ENCODE data around the gene HOXA6. TPM values are rescaled to one million over a fixed set of nuclear protein-coding genes. Genes with fewer than 3 reads are reported as not detected.
A peak's percentile ranks its signal among the peaks of the same experiment; 100 is the strongest.

The HOXA6 gene
- total and polyA plus RNA-seq, 2 experiments from 2014 or later = not detected

DNA sequence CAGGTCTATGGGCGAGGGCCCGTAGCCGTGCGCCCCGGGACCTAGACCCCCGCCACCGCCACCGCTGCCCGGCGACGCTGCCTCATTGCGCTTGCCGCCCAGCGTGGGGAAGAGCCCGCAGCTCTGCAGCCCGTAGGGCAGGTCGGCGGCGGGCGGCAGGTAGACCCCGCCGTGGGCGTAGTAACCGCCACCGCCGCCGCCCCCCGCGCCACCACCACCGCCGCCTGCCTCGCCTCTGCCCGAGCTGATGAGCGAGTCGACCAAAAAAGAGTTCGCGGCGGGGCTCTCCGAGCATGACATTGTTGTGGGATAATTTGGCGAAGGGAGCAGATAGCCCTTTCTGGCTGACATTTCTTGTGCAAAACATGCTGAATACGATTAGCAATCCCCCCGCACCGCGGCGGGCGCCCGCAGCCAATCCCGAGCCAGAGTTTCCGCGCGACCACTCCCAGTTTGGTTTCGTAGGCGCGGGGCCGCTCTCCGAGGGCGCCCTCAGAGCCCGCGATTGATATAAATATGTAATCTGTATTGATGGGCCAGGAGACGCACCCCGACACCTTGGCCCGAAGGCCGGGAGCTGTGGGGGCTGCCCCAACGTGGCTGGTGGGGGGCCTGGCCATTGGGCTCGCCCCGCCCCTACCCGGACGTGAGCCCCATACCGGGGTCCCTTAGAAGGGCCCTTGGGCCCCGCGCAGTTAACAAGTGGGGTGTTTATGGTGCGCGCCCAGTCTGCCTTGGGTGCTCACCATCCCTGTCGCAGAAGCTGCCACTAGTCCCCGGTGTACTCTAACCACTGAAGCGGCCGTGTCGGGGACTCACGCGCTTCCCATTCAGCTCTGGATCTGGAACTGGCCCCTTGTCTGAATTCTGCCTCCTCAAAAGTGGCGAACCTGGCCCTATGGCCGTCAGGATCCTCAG, 26.6 kb upstream of the HOXA6 start, which contains the start of gene HOXA10:
Gene HOXA10 (minus strand): TSS at position 365 of the 918 bp plus-strand sequence. CDS start 14 bp downstream, at position 351.
- TF ChIP-seq EZH2 (IDR thresholded peaks at IDR 0.05; ENCODE audit: low read depth, unreplicated experiment) = peak; percentile 94
- TF ChIP-seq JUNB (IDR thresholded peaks at IDR 0.05; ENCODE audit: unreplicated experiment) = no peak
- peak; percentile 54 for TF ChIP-seq EZH2phosphoT487 (IDR thresholded peaks at IDR 0.05; ENCODE audit: unreplicated experiment)
- TF ChIP-seq, protein P1, sequence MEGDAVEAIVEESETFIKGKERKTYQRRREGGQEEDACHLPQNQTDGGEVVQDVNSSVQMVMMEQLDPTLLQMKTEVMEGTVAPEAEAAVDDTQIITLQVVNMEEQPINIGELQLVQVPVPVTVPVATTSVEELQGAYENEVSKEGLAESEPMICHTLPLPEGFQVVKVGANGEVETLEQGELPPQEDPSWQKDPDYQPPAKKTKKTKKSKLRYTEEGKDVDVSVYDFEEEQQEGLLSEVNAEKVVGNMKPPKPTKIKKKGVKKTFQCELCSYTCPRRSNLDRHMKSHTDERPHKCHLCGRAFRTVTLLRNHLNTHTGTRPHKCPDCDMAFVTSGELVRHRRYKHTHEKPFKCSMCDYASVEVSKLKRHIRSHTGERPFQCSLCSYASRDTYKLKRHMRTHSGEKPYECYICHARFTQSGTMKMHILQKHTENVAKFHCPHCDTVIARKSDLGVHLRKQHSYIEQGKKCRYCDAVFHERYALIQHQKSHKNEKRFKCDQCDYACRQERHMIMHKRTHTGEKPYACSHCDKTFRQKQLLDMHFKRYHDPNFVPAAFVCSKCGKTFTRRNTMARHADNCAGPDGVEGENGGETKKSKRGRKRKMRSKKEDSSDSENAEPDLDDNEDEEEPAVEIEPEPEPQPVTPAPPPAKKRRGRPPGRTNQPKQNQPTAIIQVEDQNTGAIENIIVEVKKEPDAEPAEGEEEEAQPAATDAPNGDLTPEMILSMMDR (conservative IDR thresholded peaks at IDR 0.05; ENCODE audit: low read depth in 2 of 2) = no peak
- peak within 1 kb of the TSS; percentile 38 for H3K4me3 Mint-ChIP-seq
- Histone ChIP-seq H3K27ac (ENCODE audit: low read depth) (no peak within 1 kb of the TSS), H3K9me2 (ENCODE audit: insufficient read depth) (no peaks in the 10 kb centered on the region), H3K27me3 (ENCODE audit: insufficient read depth) (peaks cover 100% of the 10 kb centered on the region), H3F3A (replicated peaks; ENCODE audit: low read depth) (peaks cover 44% of the 10 kb centered on the region), H3K4me1 (ENCODE audit: insufficient read depth) (peaks cover 34% of the 10 kb centered on the region), H3K79me2 (replicated peaks; ENCODE audit: insufficient read depth) (no peaks in the 10 kb centered on the region), H3K4me2 (peak within 1 kb of the TSS; percentile 70), H3K4me3 (peak within 1 kb of the TSS; percentile 43), H3K36me3 (ENCODE audit: insufficient read depth) (no peaks in the 10 kb centered on the region), H2AFZ (no peak within 1 kb of the TSS), H4K20me1 (replicated peaks; ENCODE audit: insufficient read depth) (peaks cover 51% of the 10 kb centered on the region)
- peak; percentile 4 for ATAC-seq
- DNase-seq (ENCODE audit: low spot score) = peak; percentile 41
- peaks cover 95% of the 10 kb centered on the region for H3K27me3 Mint-ChIP-seq (ENCODE audit: insufficient read depth, low read depth, poor library complexity)
- H3K4me1 Mint-ChIP-seq = peaks cover 13% of the 10 kb centered on the region
- H3K27ac Mint-ChIP-seq = no peak within 1 kb of the TSS
- no peaks in the 10 kb centered on the region; the same call in 2 of the 3 replicates for H3K36me3 Mint-ChIP-seq (ENCODE audit: low read depth)
- H3K9me3 Mint-ChIP-seq = peaks cover 11% of the 10 kb centered on the region; the same call in 2 of the 3 replicates

DNA sequence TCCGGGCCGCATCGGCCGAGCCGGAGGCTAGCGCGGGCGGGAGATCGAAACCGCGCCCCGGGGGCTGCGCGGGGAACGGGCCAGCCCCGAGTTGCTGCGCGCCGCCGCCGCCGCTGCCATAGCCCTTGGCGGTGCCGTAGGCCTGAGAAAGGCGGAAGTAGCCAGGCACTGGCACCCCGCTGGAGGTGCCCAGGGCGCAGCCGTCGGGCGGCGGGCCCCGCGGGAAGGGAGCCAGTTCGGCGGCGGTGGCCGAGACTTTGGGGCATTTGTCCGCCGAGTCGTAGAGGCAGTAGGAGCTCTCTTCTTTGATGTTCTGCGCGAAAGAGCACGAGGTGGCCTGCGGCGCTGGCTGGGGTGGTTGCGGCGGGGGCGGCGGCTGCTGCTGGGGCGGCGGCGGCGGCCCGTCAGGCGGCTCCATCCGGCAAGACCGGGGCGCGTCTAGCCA, 26.0 kb upstream of the HOXA6 start:
- H3K4me1 Mint-ChIP-seq = peaks cover 14% of the 10 kb centered on the region; the same call in 2 of the 3 replicates
- peaks cover 95% of the 10 kb centered on the region for H3K27me3 Mint-ChIP-seq (ENCODE audit: insufficient read depth, low read depth, poor library complexity)
- H3K36me3 Mint-ChIP-seq (ENCODE audit: low read depth) = no peaks in the 10 kb centered on the region; the same call in 2 of the 3 replicates
- Histone ChIP-seq H3K36me3 (ENCODE audit: insufficient read depth) (no peaks in the 10 kb centered on the region), H3K4me2 (peak overlapping the region; percentile 70), H3K9me2 (ENCODE audit: insufficient read depth) (no peaks in the 10 kb centered on the region), H3K4me3 (peak overlapping the region; percentile 43; the same call in 1 of the 2 replicates), H3F3A (replicated peaks; ENCODE audit: low read depth) (peaks cover 46% of the 10 kb centered on the region), H4K20me1 (replicated peaks; ENCODE audit: insufficient read depth) (peaks cover 48% of the 10 kb centered on the region), H3K27ac (ENCODE audit: low read depth) (no peak overlapping the region), H3K27me3 (ENCODE audit: insufficient read depth) (peaks cover 100% of the 10 kb centered on the region), H3K4me1 (ENCODE audit: insufficient read depth) (peaks cover 29% of the 10 kb centered on the region), H2AFZ (no peak overlapping the region), H3K79me2 (replicated peaks; ENCODE audit: insufficient read depth) (no peaks in the 10 kb centered on the region)
- DNase-seq (ENCODE audit: low spot score) (peak; percentile 48), ATAC-seq (peak; percentile 13)
- no peak overlapping the region for H3K4me3 Mint-ChIP-seq
- peaks cover 11% of the 10 kb centered on the region; the same call in 2 of the 3 replicates for H3K9me3 Mint-ChIP-seq
- TF ChIP-seq EZH2phosphoT487 (IDR thresholded peaks at IDR 0.05; ENCODE audit: unreplicated experiment) (peak; percentile 97), EZH2 (IDR thresholded peaks at IDR 0.05; ENCODE audit: low read depth, unreplicated experiment) (peak; percentile 73), ZNF331 (CRISPR knock-in tag; IDR thresholded peaks at IDR 0.05; ENCODE audit: low read depth) (no peak)
- H3K27ac Mint-ChIP-seq = no peak overlapping the region

All from GM23338 (cell line).